Sigmoid colon (tissue), 4 donors: ENCODE data around the gene FGGY.

Experiments used
- CTCF ChIP-seq, 4 experiments: fragments of 450-650 bp in 3 of 4; fragments of 200-600 bp in 1 of 4; IDR thresholded peaks; one replicate each; pipeline ENCODE4 v1.5.1; 2016 to 2019; ENCODE audit warnings: antibody characterized with exemption in 4 of 4, mild to moderate bottlenecking in 3 of 4, moderate library complexity in 2 of 4
- EP300 ChIP-seq, 4 donors: sonication (generic); formaldehyde crosslinking; IDR thresholded peaks; one replicate each; pipeline ENCODE4 v1.6.1; 2017; ENCODE audit warnings: antibody characterized with exemption in 4 of 4
- POLR2A ChIP-seq, 2 donors: fragments of 450-650 bp; IDR thresholded peaks; one replicate each; pipeline ENCODE4 v1.6.1; 2016; ENCODE audit warnings: antibody characterized with exemption in 2 of 2, mild to moderate bottlenecking in 2 of 2, moderate library complexity in 2 of 2
- POLR2AphosphoS5 ChIP-seq, 4 donors: sonication (generic); formaldehyde crosslinking; IDR thresholded peaks; one replicate each; pipeline ENCODE4 v1.6.1; 2017; ENCODE audit warnings: antibody characterized with exemption in 4 of 4

GRCh38 chr1:59355361-59355760 lies 58.5 kb downstream of the FGGY start:
- TF ChIP-seq CTCF (IDR thresholded peaks at IDR 0.05), result no peak
- TF ChIP-seq POLR2AphosphoS5 (IDR thresholded peaks at IDR 0.05), result no peak
- TF ChIP-seq POLR2A (IDR thresholded peaks at IDR 0.05), result no peak
- TF ChIP-seq EP300 (IDR thresholded peaks at IDR 0.05), result no peak
